ENCODE measurements around the gene ETNK2. TPM values are rescaled to one million over a fixed set of nuclear protein-coding genes. Genes with fewer than 3 reads are reported as not detected.

ETNK2 gene
- total and polyA plus RNA-seq, 2 of the 8 experiments (the other 6 are each of a cell fraction or from before 2014, with no cell fraction given), result 20.1 to 26.7 TPM

- Histone ChIP-seq H3K23ac (ENCODE audit: insufficient read length) (no peak overlapping the region), H3K23me2 (ENCODE audit: low read depth, low read length) (peaks cover 7% of the 10 kb centered on the region), H2BK20ac (ENCODE audit: low read length) (no peak overlapping the region), H3K9me3 (ENCODE audit: insufficient read depth in 2 of 2, low read depth in 1 of 2, low read length in 1 of 2) (no peaks in the 10 kb centered on the region), H2BK120ac (replicated peaks; ENCODE audit: low read depth, low read length) (no peak overlapping the region), H3K4me1 (replicated peaks in 1 of 4; ENCODE audit: control insufficient read depth in 3 of 4, insufficient read depth in 4 of 4, low read length in 3 of 4) (peaks cover 0 to 5% (median 0%) of the 10 kb centered on the region in 4 experiments; a peak in 3 of 7 replicates), H2AK5ac (ENCODE audit: low read depth, low read length) (no peak overlapping the region), H3K18ac (ENCODE audit: extremely low read depth, low read length) (no peak overlapping the region), H2BK15ac (ENCODE audit: low read length) (no peak overlapping the region), H3K56ac (replicated peaks; ENCODE audit: insufficient read length, low read depth, low read length) (no peak overlapping the region), H2BK5ac (ENCODE audit: low read depth, low read length) (no peak overlapping the region), H4K91ac (replicated peaks; ENCODE audit: insufficient read length, low read length) (no peak overlapping the region), H4K8ac (ENCODE audit: extremely low read depth, insufficient read depth, low read length) (no peak overlapping the region), H4K20me1 (replicated peaks in 1 of 2; ENCODE audit: control insufficient read depth in 1 of 2, insufficient read depth in 2 of 2, low read length in 2 of 2) (peaks cover 0 to 6% of the 10 kb centered on the region in 2 experiments), H3K36me3 (ENCODE audit: control insufficient read depth in 2 of 4, insufficient read depth in 4 of 4, low read length in 3 of 4) (no peaks in the 10 kb centered on the region; a peak in 1 of 8 replicates), H3K4ac (replicated peaks; ENCODE audit: insufficient read length, low read depth, low read length) (no peak overlapping the region), H3K4me3 (ENCODE audit: extremely low read depth in 1 of 4, insufficient read depth in 2 of 4, low read depth in 3 of 4, low read length in 4 of 4) (no peak overlapping the region), H3K27ac (ENCODE audit: low read depth, low read length) (no peak overlapping the region), H3K79me1 (ENCODE audit: low read depth, low read length) (peaks cover 5% of the 10 kb centered on the region), H3K79me2 (ENCODE audit: control insufficient read depth in 1 of 2, insufficient read depth in 2 of 2, low read length in 2 of 2) (no peaks in the 10 kb centered on the region), H3K27me3 (replicated peaks in 1 of 4; ENCODE audit: control insufficient read depth in 3 of 4, extremely low read depth in 1 of 4, insufficient read depth in 3 of 4, low read length in 3 of 4) (peaks cover 0 to 7% (median 5%) of the 10 kb centered on the region in 4 experiments; a peak in 3 of 7 replicates), H2BK12ac (ENCODE audit: low read depth, low read length) (no peak overlapping the region), H4K5ac (ENCODE audit: insufficient read length, low read depth, low read length) (no peak overlapping the region), H3K4me2 (ENCODE audit: insufficient read depth in 1 of 2, low read depth in 2 of 2, low read length in 2 of 2) (no peak overlapping the region), H3K14ac (ENCODE audit: insufficient read length) (no peak overlapping the region), H2AFZ (ENCODE audit: low read length) (no peak overlapping the region), H3K9ac (replicated peaks in 1 of 4; ENCODE audit: extremely low read depth in 1 of 4, low read depth in 3 of 4, low read length in 3 of 4) (no peak overlapping the region)
- FAIRE-seq (no peak), DNase-seq (ENCODE audit: low read depth in 1 of 2, low spot score in 2 of 2) (no peak)
- 90% methylated on average over 2 of the region's 2 CpGs; no CpG with 5 or more reads in 1 of the 2 experiments for WGBS, 2 experiments (ENCODE audit: extremely low coverage in 1 of 2, insufficient coverage in 1 of 2, insufficient read length in 1 of 2, insufficient replicate concordance in 2 of 2, low coverage in 1 of 2, low lambda C conversion rate in 2 of 2, missing lambda C conversion rate in 1 of 2)
- POLR2A ChIA-PET (ENCODE audit: partially characterized antibody), result interaction anchor here (0.7 to 1.8 kb wide), 2 partner anchors 10 to 20 kb away, joined by 3 to 8 read pairs; partner anchors contain the start of gene GOLT1A
- no peak for TF ChIP-seq PHF8 (conservative IDR thresholded peaks at IDR 0.05; ENCODE audit: low read depth, low read length)
- CTCF ChIA-PET (ENCODE audit: partially characterized antibody), result interaction anchor here (0.6 to 7.0 kb wide), 10 partner anchors 9 to 201 kb away, joined by 3 to 73 read pairs (median 4); partner anchors contain the start of genes GOLT1A and REN
Measured at GRCh38 chr1:204194080-204194479, 42.2 kb upstream of the ETNK2 start.
